AG04450 (cell line): ENCODE data around the gene ASPHD1. TPM values are rescaled to one million over a fixed set of nuclear protein-coding genes. Genes with fewer than 3 reads are reported as not detected.

Experiments used
- CTCF ChIA-PET: fragments of 300-600, 350-600 bp; formaldehyde crosslinking; extraction: SDS; loops from one replicate; lab custom pipeline; 2022; ENCODE audit warnings: antibody characterized with exemption, inconsistent platforms; lab: Charles Lee
- POLR2A ChIA-PET: fragments of 350-600 bp; formaldehyde crosslinking; extraction: SDS; loops from one replicate; lab custom pipeline; 2021; ENCODE audit warnings: antibody characterized with exemption, inconsistent platforms; lab: Yijun Ruan, JAX
- DNase-seq: peaks from one replicate; pipeline ENCODE4 v3.0.0-alpha.2; 2011; ENCODE audit warnings: low read depth, low spot score
- H3K27ac ChIP-seq: one replicate; pipeline ENCODE4 v1.5.1; 2012; ENCODE audit warnings: low read depth, low read length, control low read depth
- H3K27me3 ChIP-seq: one replicate; pipeline ENCODE4 v1.6.0; 2012; ENCODE audit warnings: low read length; ENCODE audit not compliant: control insufficient read depth, insufficient read depth
- H3K4me3 ChIP-seq: 2 replicates; pipeline ENCODE4 v1.5.1; 2011; ENCODE audit warnings: mild to moderate bottlenecking, low read depth, low read length, control low read depth
- H3K9me3 ChIP-seq: 2 replicates; pipeline ENCODE4 v1.5.1; 2012; ENCODE audit warnings: low read length; ENCODE audit not compliant: control insufficient read depth, insufficient read depth
- CTCF ChIP-seq: IDR thresholded peaks from 2 replicates; pipeline ENCODE4 v1.5.1; 2011; ENCODE audit warnings: low read depth, low read length, control low read depth, inconsistent platforms
- polyA plus RNA-seq: library from polyadenylated mRNA; depleted of rRNA; stranded (reverse); fragments of >200 nt; gene quantifications from 2 replicates; pipeline ENCODE4 v1.2.3, GENCODE V29; 2011

The ASPHD1 gene
- polyA plus RNA-seq, 1 experiment = 3.5 TPM

DNA sequence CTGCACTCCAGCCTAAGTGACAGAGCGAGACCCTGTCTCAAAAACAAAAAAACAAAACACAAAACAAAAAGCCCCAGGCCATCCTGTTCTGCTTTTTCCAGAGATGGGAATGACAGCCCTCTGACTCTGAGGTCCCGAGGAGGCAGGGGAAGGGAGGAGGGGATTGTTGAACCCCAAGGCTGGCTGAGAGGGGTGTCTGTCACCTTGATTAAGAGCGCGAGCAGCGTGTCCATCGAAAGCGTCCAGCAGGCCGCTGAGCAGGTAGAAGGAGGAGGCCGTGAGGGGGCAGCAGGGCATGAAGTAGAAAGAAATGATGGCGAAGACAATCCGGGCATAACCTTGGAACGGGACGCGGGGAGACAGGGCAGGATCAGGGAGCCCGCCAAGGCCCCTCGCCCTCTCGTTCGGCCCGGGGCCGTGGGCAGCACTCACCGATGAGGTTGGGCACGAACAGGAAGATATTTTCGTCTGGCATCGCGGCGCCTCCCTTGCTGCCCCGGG, 37.9 kb upstream of the ASPHD1 start:
- DNase-seq = no peak
- Histone ChIP-seq H3K9me3 (no peaks in the 10 kb centered on the region; the same call in 1 of the 2 replicates), H3K27me3 (no peaks in the 10 kb centered on the region), H3K27ac (peak overlapping the region; percentile 21), H3K4me3 (peak overlapping the region; percentile 93)
- POLR2A ChIA-PET = interaction anchor here (1.2 kb wide), 1 partner anchor 37 kb away, joined by 3 read pairs; no protein-coding TSS in a partner anchor
- TF ChIP-seq CTCF = peak; percentile 21; the same call in 1 of the 2 replicates
- CTCF ChIA-PET = interaction anchor here (0.9 kb wide), 1 partner anchor 14 kb away, joined by 7 read pairs; no protein-coding TSS in a partner anchor

- DNase-seq = peak; percentile 93
- no peaks in the 10 kb centered on the region; the same call in 1 of the 2 replicates for H3K9me3 ChIP-seq
- CTCF ChIA-PET = interaction anchor here (0.5 to 1.6 kb wide), 3 partner anchors 12 to 132 kb away, joined by 3 read pairs; partner anchors contain the start of gene HIRIP3
- H3K27ac ChIP-seq = peak within 1 kb of the TSS; percentile 92
- peak within 1 kb of the TSS; percentile 93 for H3K4me3 ChIP-seq
- TF ChIP-seq CTCF = peak; percentile 59
- no peaks in the 10 kb centered on the region for H3K27me3 ChIP-seq
- POLR2A ChIA-PET = interaction anchor here (1.1 to 1.2 kb wide), 2 partner anchors 37 to 110 kb away, joined by 3 to 5 read pairs; partner anchors contain the start of gene TAOK2
Observed at GRCh38 chr16:29862884-29863668, 37.2 kb upstream of the ASPHD1 start, which contains the start of gene CDIPT. CDIPT (minus strand) TSS chr16:29863226; CDS start chr16:29862857, 369 bp downstream.

DNA sequence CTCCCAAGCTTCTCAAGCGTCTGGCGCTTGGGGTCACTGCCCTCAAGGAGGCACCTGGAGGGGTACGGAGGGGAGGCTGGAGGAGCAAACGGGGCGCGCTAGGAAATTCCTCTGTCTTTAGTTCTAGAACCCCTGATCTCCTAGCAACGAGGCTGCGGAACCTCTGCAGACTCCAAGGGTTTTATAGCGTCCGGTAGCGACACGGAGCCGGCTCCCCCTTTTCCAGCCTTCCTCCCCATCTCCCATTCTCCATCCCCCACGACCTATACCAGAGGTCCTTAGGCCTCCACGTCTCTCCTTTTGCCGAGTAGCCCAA, 36.7 kb upstream of the ASPHD1 start:
- peak overlapping the region; percentile 92 for H3K27ac ChIP-seq
- DNase-seq = no peak
- POLR2A ChIA-PET = interaction anchor here (1.1 to 1.2 kb wide), 2 partner anchors 36 to 110 kb away, joined by 3 to 5 read pairs; partner anchors contain the start of gene TAOK2

DNA sequence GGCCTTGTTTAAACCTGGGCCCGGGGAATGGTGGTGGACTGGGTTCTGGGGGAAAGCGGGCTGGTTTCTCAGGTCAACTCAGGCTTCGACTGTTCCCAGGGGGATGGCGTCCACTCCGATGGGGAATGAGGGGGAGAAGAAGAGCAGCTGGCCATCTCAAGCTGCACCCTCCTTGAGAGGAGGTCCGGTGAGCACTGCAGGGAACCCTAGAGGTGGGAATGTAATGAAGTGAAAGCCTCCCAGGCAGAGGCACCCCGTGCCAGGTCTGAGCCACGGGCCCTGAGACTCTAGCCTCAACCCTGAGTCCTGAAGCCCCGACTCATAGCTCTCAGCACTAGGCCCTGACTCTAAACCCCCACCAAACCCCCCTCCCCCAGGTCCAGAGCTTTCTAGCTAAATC, 36.1 kb upstream of the ASPHD1 start:
- no peaks in the 10 kb centered on the region; the same call in 1 of the 2 replicates for H3K9me3 ChIP-seq
- TF ChIP-seq CTCF = no peak
- H3K27me3 ChIP-seq = no peaks in the 10 kb centered on the region
- no peak overlapping the region for H3K4me3 ChIP-seq
- no peak for DNase-seq
- H3K27ac ChIP-seq = no peak overlapping the region
- CTCF ChIA-PET = interaction anchor here (0.6 to 1.6 kb wide), 3 partner anchors 10 to 1041 kb away, joined by 3 to 5 read pairs (median 4); partner anchors contain the start of gene ATXN2L
- POLR2A ChIA-PET = no interaction called here

More for the DNA sequence above, 36.7 kb upstream of the ASPHD1 start:
- Histone ChIP-seq H3K4me3 (peak overlapping the region; percentile 45), H3K27me3 (no peaks in the 10 kb centered on the region), H3K9me3 (no peaks in the 10 kb centered on the region; the same call in 1 of the 2 replicates)
- no peak for TF ChIP-seq CTCF
- CTCF ChIA-PET = interaction anchor here (0.5 to 1.6 kb wide), 3 partner anchors 11 to 132 kb away, joined by 3 read pairs; partner anchors contain the start of gene HIRIP3
